Calu3 (cell line): ENCODE measurements around the gene BCAT1. TPM values are rescaled to one million over a fixed set of nuclear protein-coding genes. Genes with fewer than 3 reads are reported as not detected.

Experiments used
- BruUV-seq: library from RNA; stranded (reverse); fragments of 400-500 nt; replicated peaks from 2 replicates; lab custom pipeline; 2021; lab: Mats Ljungman, UMichigan
- CTCF ChIA-PET: fragments of 300-600 bp; sonication (Branson Sonifier 250); formaldehyde crosslinking; loops from one replicate; lab custom pipeline; 2022; ENCODE audit warnings: antibody characterized with exemption; lab: Charles Lee
- DNase-seq: peaks from one replicate; pipeline ENCODE4 v3.0.0; 2022
- H3K27ac Mint-ChIP-seq: one replicate; pipeline ENCODE4 v1.8.0; 2022; ENCODE audit warnings: mixed read lengths; ENCODE audit not compliant: unreplicated experiment
- H3K27me3 Mint-ChIP-seq: one replicate; pipeline ENCODE4 v1.8.0; 2022; ENCODE audit warnings: mixed read lengths; ENCODE audit not compliant: unreplicated experiment
- H3K36me3 Mint-ChIP-seq: one replicate; pipeline ENCODE4 v1.8.0; 2022; ENCODE audit warnings: mild to moderate bottlenecking, moderate library complexity, mixed read lengths; ENCODE audit not compliant: insufficient read depth, unreplicated experiment
- H3K4me1 Mint-ChIP-seq: one replicate; pipeline ENCODE4 v1.8.0; 2022; ENCODE audit warnings: mild to moderate bottlenecking, low read depth, mixed read lengths; ENCODE audit not compliant: unreplicated experiment
- H3K4me3 Mint-ChIP-seq: one replicate; pipeline ENCODE4 v1.8.0; 2022; ENCODE audit warnings: mild to moderate bottlenecking, low read depth, moderate library complexity, mixed read lengths; ENCODE audit not compliant: unreplicated experiment
- H3K9me3 Mint-ChIP-seq: one replicate; pipeline ENCODE4 v1.8.0; 2022; ENCODE audit warnings: low read depth, mixed read lengths; ENCODE audit not compliant: unreplicated experiment
- intact Hi-C: fragments of 100-400 bp; cut with micrococcal nuclease; formaldehyde crosslinking; loops from one replicate; pipeline ENCODE4 v1.10.0; 2022; ENCODE audit not compliant: unreplicated experiment
- total RNA-seq: library from RNA; stranded (reverse); gene quantifications from 2 replicates; pipeline ENCODE4 v1.2.3, GENCODE V29; 2022
- TF ChIP-seq, protein P1 (sequence below): fragments of 200-600 bp; IDR thresholded peaks from one replicate; pipeline ENCODE4 v1.8.0; 2022; ENCODE audit warnings: antibody characterized with exemption; ENCODE audit not compliant: unreplicated experiment

BCAT1 gene
- total RNA-seq, 1 experiment from 2014 or later = 4.0 TPM

DNA sequence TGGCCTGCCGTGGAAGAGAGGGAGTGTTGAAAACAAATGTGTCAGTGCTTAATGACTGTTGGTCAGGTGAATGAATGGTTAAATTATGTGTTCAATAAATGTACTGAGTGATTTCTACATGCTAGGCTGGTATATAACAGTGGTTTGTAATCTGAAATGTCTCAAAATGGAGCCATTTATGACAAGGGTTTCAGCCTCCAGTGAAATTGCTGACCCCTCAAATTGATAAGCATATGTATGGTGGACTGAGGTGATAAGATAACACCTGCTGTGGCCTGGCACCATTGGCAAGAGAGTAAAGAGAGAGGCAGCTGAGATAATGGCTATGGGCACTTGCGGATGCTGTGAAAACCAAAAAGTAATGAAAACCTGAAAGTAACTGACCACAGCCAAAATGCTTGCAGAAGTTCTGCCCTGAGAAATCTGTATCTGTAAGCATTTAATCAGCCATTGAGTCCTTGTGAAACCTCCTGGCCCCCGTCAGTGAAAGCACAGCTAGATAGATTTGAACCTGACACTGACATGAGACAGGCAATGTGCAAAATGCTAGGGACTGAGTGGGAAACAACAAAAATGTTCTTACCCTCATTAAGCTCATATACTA is 1.4 kb upstream of the BCAT1 start:
- CTCF ChIA-PET = no interaction called here

DNA sequence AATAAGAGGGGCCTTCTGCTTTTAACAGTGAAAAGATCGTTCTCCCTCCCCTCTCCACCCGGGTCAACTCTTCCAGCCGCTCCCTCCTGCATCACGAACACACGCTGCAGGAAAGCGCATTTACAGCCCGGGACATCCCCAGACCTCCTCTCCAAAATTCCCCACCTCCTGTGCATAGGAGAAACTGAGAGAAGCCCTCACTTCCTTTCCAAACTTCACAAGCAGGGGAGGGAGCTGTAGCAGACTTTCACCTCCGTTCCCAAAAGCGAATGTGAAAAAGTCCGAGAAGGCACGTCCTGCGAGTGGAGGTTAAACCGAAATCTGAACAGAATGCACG is 513 bp downstream of the BCAT1 start:
- intact Hi-C loops = no loop called here
- TF ChIP-seq, protein P1, sequence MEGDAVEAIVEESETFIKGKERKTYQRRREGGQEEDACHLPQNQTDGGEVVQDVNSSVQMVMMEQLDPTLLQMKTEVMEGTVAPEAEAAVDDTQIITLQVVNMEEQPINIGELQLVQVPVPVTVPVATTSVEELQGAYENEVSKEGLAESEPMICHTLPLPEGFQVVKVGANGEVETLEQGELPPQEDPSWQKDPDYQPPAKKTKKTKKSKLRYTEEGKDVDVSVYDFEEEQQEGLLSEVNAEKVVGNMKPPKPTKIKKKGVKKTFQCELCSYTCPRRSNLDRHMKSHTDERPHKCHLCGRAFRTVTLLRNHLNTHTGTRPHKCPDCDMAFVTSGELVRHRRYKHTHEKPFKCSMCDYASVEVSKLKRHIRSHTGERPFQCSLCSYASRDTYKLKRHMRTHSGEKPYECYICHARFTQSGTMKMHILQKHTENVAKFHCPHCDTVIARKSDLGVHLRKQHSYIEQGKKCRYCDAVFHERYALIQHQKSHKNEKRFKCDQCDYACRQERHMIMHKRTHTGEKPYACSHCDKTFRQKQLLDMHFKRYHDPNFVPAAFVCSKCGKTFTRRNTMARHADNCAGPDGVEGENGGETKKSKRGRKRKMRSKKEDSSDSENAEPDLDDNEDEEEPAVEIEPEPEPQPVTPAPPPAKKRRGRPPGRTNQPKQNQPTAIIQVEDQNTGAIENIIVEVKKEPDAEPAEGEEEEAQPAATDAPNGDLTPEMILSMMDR = no peak
- Mint-ChIP-seq H3K4me3 (peak overlapping the region; percentile 81), H3K27me3 (peaks cover 14% of the 10 kb centered on the region), H3K27ac (peak overlapping the region; percentile 73), H3K9me3 (no peaks in the 10 kb centered on the region), H3K36me3 (peaks cover 8% of the 10 kb centered on the region), H3K4me1 (no peaks in the 10 kb centered on the region)
- CTCF ChIA-PET = no interaction called here
- BruUV-seq = no TSS peak
- no peak for DNase-seq

More for the DNA sequence above, 1.4 kb upstream of the BCAT1 start:
- no peak for DNase-seq
- Mint-ChIP-seq H3K27ac (no peak overlapping the region), H3K36me3 (peaks cover 8% of the 10 kb centered on the region), H3K4me3 (no peak overlapping the region), H3K9me3 (no peaks in the 10 kb centered on the region), H3K4me1 (no peaks in the 10 kb centered on the region), H3K27me3 (peaks cover 14% of the 10 kb centered on the region)
- TF ChIP-seq, protein P1 = no peak
- intact Hi-C loops = no loop called here
- no TSS peak for BruUV-seq

DNA sequence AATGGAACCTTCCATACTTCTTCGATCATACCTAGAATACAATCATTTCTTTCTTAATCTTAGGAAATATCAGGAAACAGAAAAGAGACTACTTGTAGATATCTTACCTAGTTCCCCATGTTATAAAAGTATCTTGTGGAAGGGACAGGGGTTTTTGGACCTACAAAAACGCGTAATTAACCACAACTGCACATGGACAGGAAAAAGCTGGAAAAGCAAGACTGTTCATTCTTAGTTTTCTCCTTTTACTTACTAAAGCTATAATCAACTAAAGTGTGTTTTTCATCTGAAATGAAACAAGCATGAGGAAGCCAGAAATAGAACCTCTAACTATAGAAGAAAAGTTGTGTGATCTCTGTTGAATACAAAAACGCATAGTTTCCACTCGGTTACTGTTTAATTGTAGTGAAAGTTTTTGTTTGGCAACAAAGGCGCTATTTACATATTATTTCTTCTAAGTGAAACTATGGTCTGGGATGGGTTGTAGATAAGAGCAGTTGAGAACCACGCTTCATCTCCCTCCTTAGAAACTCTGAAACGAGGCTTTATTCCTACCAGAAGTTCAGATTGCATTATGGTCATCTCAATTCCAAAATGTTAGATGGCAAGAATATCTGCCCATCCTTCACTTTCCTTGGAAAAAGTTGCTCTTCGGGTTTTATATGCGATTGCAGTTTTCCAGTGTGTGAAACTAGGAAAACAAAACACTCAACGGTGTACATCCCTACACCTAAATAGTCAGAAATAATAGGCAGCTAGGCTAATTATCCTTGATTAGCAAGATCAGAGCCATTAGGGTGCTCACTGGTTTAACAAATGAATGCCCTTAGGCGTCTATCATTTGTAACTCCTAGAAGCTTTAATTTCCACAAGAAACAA is 1.1 kb downstream of the BCAT1 start:
- peak overlapping the region; percentile 81 for H3K4me3 Mint-ChIP-seq
- H3K9me3 Mint-ChIP-seq = no peaks in the 10 kb centered on the region
- H3K4me1 Mint-ChIP-seq = no peaks in the 10 kb centered on the region
- intact Hi-C loops = no loop called here
- BruUV-seq = no TSS peak
- H3K36me3 Mint-ChIP-seq = peaks cover 8% of the 10 kb centered on the region
- H3K27ac Mint-ChIP-seq = no peak overlapping the region
- DNase-seq = no peak
- CTCF ChIA-PET = interaction anchor here (0.7 kb wide), 1 partner anchor 207 kb away, joined by 4 read pairs; no protein-coding TSS in a partner anchor
- TF ChIP-seq, protein P1 = no peak
- H3K27me3 Mint-ChIP-seq = peaks cover 14% of the 10 kb centered on the region

DNA sequence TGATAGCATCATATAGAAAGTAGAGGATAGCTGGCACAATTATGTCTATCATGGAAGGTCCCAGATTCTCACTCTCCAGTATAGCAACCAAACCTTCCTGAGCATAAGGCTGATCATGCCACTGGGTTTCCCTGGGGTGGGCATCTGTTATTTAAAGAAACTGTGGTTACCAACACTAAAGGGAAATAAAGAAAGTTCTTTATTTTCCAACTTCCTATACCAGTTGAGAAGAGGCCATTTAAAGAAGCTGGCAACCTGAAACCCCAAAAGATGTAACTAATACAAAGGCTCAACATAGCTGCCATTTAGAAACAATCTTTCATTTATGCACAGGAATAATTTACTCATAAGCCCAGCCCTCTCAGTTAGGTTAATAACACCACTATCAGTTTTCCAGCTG is 3.1 kb downstream of the BCAT1 start:
- Mint-ChIP-seq H3K27me3 (peaks cover 14% of the 10 kb centered on the region), H3K4me1 (no peaks in the 10 kb centered on the region), H3K36me3 (peaks cover 8% of the 10 kb centered on the region), H3K9me3 (peaks cover 2% of the 10 kb centered on the region), H3K4me3 (no peak overlapping the region), H3K27ac (no peak overlapping the region)
- TF ChIP-seq, protein P1 = no peak
- CTCF ChIA-PET = no interaction called here
- no TSS peak for BruUV-seq
- intact Hi-C loops = no loop called here
- DNase-seq = no peak
